PC-9 (cell line): ENCODE results near the gene LPCAT1.

Experiments used
- CTCF ChIP-seq: fragments of 200-600 bp; sonication (generic); conservative IDR thresholded peaks from 2 replicates; pipeline ENCODE4 v1.6.1; 2017; ENCODE audit warnings: mixed run types, antibody characterized with exemption, mild to moderate bottlenecking, moderate library complexity
- EZH2 ChIP-seq: fragments of 200-600 bp; sonication (generic); IDR thresholded peaks from 2 replicates; pipeline ENCODE4 v1.8.0; 2017; ENCODE audit warnings: antibody characterized with exemption, low read depth

- TF ChIP-seq CTCF (no peak), EZH2 (no peak)
Measured at GRCh38 chr5:1479066-1479465, 44.7 kb downstream of the LPCAT1 start.
